Endothelial cell of umbilical vein (primary cell): ENCODE measurements around the gene PLSCR2. TPM values are rescaled to one million over a fixed set of nuclear protein-coding genes. Genes with fewer than 3 reads are reported as not detected.

Experiments used
- BruUV-seq: library from RNA; stranded (reverse); fragments of 400-500 nt; replicated peaks from 2 replicates; lab custom pipeline; 2021; lab: Mats Ljungman, UMichigan
- CTCF ChIA-PET: fragments of 300-600, 350-600 bp; sonication (Branson Sonifier 250); formaldehyde crosslinking; loops from one replicate; lab custom pipeline; 2021; ENCODE audit warnings: antibody characterized with exemption, inconsistent platforms; lab: Charles Lee
- POLR2A ChIA-PET: fragments of 300-600, 350-600 bp; sonication (Branson Sonifier 250); formaldehyde crosslinking; loops from one replicate; lab custom pipeline; 2021; ENCODE audit warnings: antibody characterized with exemption, inconsistent platforms; lab: Charles Lee
- DNase-seq: peaks from one replicate; pipeline ENCODE4 v3.0.0-alpha.2; 2011; ENCODE audit warnings: low read depth, low spot score
- FAIRE-seq: peaks from 2 replicates; lab custom pipeline; 2011; peaks lifted over from hg19 to GRCh38; lab: Jason Lieb, UNC
- H2AFZ ChIP-seq: 2 replicates; pipeline ENCODE4 v1.6.0; 2012; ENCODE audit warnings: low read depth, low read length, control low read depth, inconsistent platforms
- H3K27ac ChIP-seq: 2 replicates; pipeline ENCODE4 v1.5.1; 2011; ENCODE audit warnings: low read depth, mild to moderate bottlenecking, control low read depth, low read length, moderate library complexity; ENCODE audit not compliant: insufficient read depth
- H3K27me3 ChIP-seq, 2 experiments: 2 replicates each; pipeline versions ENCODE4 v1.6.0 to v1.6.1; 2011; ENCODE audit warnings: low read length in 2 of 2, mixed read lengths in 1 of 2; ENCODE audit not compliant: control insufficient read depth in 2 of 2, insufficient read depth in 2 of 2
- H3K36me3 ChIP-seq, 2 experiments: 2 replicates in 1 of 2; 3 replicates in 1 of 2; pipeline ENCODE4 v1.5.1; 2011; ENCODE audit warnings: low read length in 2 of 2, mild to moderate bottlenecking in 1 of 2, moderate library complexity in 1 of 2; ENCODE audit not compliant: control insufficient read depth in 2 of 2, insufficient read depth in 2 of 2; ENCODE audit errors: extremely low read depth in 1 of 2
- H3K4me1 ChIP-seq: 3 replicates; pipeline ENCODE4 v1.5.1; 2011; ENCODE audit warnings: mild to moderate bottlenecking, low read length; ENCODE audit not compliant: control insufficient read depth, insufficient read depth; ENCODE audit errors: extremely low read depth
- H3K4me2 ChIP-seq: 2 replicates; pipeline ENCODE4 v1.6.1; 2011; ENCODE audit warnings: low read length, control low read depth, mixed read lengths; ENCODE audit not compliant: insufficient read depth
- H3K4me3 ChIP-seq, 3 experiments: fragments of 200-600 bp in 1 of 3; sonication (generic), shearing (Covaris generic) in 1 of 3; replicated peaks in 1 of 3; 2 replicates each; pipeline ENCODE4 v1.5.1; 2011 to 2016; ENCODE audit warnings: control low read depth in 3 of 3, low read length in 3 of 3, mild to moderate bottlenecking in 2 of 3, inconsistent platforms in 1 of 3, low read depth in 1 of 3, moderate library complexity in 1 of 3; ENCODE audit not compliant: insufficient read depth in 1 of 3
- H3K79me2 ChIP-seq: 2 replicates; pipeline ENCODE4 v1.6.0; 2012; ENCODE audit warnings: low read length, inconsistent platforms; ENCODE audit not compliant: control insufficient read depth, insufficient read depth
- H3K9ac ChIP-seq: replicated peaks from 2 replicates; pipeline ENCODE3; 2011; ENCODE audit warnings: low read length, control low read depth; ENCODE audit not compliant: insufficient read depth; ENCODE audit errors: extremely low read depth
- H3K9me1 ChIP-seq: replicated peaks from 3 replicates; pipeline ENCODE4 v1.6.0; 2011; ENCODE audit warnings: mild to moderate bottlenecking, low read length; ENCODE audit not compliant: control insufficient read depth, insufficient read depth; ENCODE audit errors: extremely low read depth
- H3K9me3 ChIP-seq: replicated peaks from 2 replicates; pipeline ENCODE4 v1.5.1; 2012; ENCODE audit warnings: low read length, inconsistent platforms; ENCODE audit not compliant: control insufficient read depth, insufficient read depth
- H4K20me1 ChIP-seq: replicated peaks from 2 replicates; pipeline ENCODE3; 2011; ENCODE audit warnings: mild to moderate bottlenecking, low read length; ENCODE audit not compliant: control insufficient read depth, insufficient read depth; ENCODE audit errors: extremely low read depth
- EZH2 ChIP-seq: IDR thresholded peaks from 2 replicates; pipeline ENCODE4 v1.6.1; 2012; ENCODE audit warnings: borderline replicate concordance, low read depth, mild to moderate bottlenecking, moderate library complexity, low read length, inconsistent platforms; ENCODE audit not compliant: severe bottlenecking
- FOS ChIP-seq: IDR thresholded peaks from 2 replicates; pipeline ENCODE4 v1.6.1; 2011; ENCODE audit warnings: mild to moderate bottlenecking, low read length, moderate library complexity, borderline replicate concordance; ENCODE audit not compliant: insufficient read depth
- GATA2 ChIP-seq: IDR thresholded peaks from 2 replicates; pipeline ENCODE4 v1.7.0; 2011; ENCODE audit warnings: low read depth, mild to moderate bottlenecking, moderate library complexity, mixed read lengths, low read length; ENCODE audit not compliant: insufficient read length, insufficient read depth
- JUN ChIP-seq: IDR thresholded peaks from 2 replicates; pipeline ENCODE4 v1.6.1; 2011; ENCODE audit warnings: borderline replicate concordance, low read depth; ENCODE audit not compliant: insufficient read length, insufficient read depth
- MAX ChIP-seq: IDR thresholded peaks from 2 replicates; pipeline ENCODE4 v1.6.1; 2011; ENCODE audit not compliant: insufficient read depth, insufficient read length
- MYC ChIP-seq: IDR thresholded peaks from one replicate; pipeline ENCODE4 v1.6.1; 2011; ENCODE audit warnings: mild to moderate bottlenecking, low read depth, low read length
- POLR2A ChIP-seq: IDR thresholded peaks from 2 replicates; pipeline ENCODE4 v1.6.1; 2012; ENCODE audit warnings: low read depth, mild to moderate bottlenecking, control low read depth, low read length
- POLR2AphosphoS5 ChIP-seq: IDR thresholded peaks from 2 replicates; pipeline ENCODE4 v1.6.1; 2012; ENCODE audit warnings: low read depth, mild to moderate bottlenecking, control low read depth, low read length, moderate library complexity; ENCODE audit not compliant: insufficient read depth
- dilution Hi-C: fragments of 300-500 bp; cut with MboI; formaldehyde crosslinking; loops from one replicate; pipeline ENCODE4 v1.15.0; 2019; ENCODE audit warnings: low sequenced_read_pairs; ENCODE audit not compliant: extremely low pct_ligation_motif_present
- intact Hi-C: fragments of 100-400 bp; cut with micrococcal nuclease; formaldehyde crosslinking; loops from one replicate; pipeline ENCODE4 v1.10.0; 2022
- polyA plus RNA-seq, 4 experiments: library from polyadenylated mRNA; depleted of rRNA in 3 of 4; stranded (reverse) in 3 of 4; unstranded in 1 of 4; fragments of >200 nt; gene quantifications; 2 replicates each; pipeline versions ENCODE4 v1.2.1 to v1.2.3, GENCODE V29; 2011 to 2012; ENCODE audit warnings: missing spikeins in 1 of 4
- total RNA-seq: library from RNA; stranded (reverse); gene quantifications from 2 replicates; pipeline ENCODE4 v1.2.3, GENCODE V29; 2021
- TF ChIP-seq, protein P1 (sequence below), 2 donors: IDR thresholded peaks; 1 replicate in 1 of 2; 2 replicates in 1 of 2; pipeline ENCODE4 v1.5.1; 2011; ENCODE audit warnings: low read length in 2 of 2, mild to moderate bottlenecking in 2 of 2, moderate library complexity in 2 of 2, control low read depth in 1 of 2, inconsistent platforms in 1 of 2, low read depth in 1 of 2; ENCODE audit not compliant: insufficient read depth in 1 of 2; ENCODE audit errors: extremely low read depth in 1 of 2

Gene PLSCR2
- total and polyA plus RNA-seq, 2 donors (not counting 3 experiments of a cell fraction or from before 2014, with no cell fraction given), result not detected

GRCh38 chr3:146454796-146455195, 14.6 kb downstream of the PLSCR2 start:
- Histone ChIP-seq H3K36me3 (no peaks in the 10 kb centered on the region), H3K27me3 (no peaks in the 10 kb centered on the region), H3K79me2 (no peaks in the 10 kb centered on the region), H2AFZ (no peak overlapping the region), H3K27ac (no peak overlapping the region), H3K4me1 (no peaks in the 10 kb centered on the region), H3K9me3 (no peaks in the 10 kb centered on the region), H4K20me1 (no peaks in the 10 kb centered on the region), H3K4me3 (no peak overlapping the region), H3K9me1 (no peaks in the 10 kb centered on the region), H3K4me2 (no peak overlapping the region), H3K9ac (no peak overlapping the region)
- BruUV-seq, result no TSS peak
- TF ChIP-seq EZH2, result no peak
- TF ChIP-seq MYC, result no peak
- TF ChIP-seq, protein P1, sequence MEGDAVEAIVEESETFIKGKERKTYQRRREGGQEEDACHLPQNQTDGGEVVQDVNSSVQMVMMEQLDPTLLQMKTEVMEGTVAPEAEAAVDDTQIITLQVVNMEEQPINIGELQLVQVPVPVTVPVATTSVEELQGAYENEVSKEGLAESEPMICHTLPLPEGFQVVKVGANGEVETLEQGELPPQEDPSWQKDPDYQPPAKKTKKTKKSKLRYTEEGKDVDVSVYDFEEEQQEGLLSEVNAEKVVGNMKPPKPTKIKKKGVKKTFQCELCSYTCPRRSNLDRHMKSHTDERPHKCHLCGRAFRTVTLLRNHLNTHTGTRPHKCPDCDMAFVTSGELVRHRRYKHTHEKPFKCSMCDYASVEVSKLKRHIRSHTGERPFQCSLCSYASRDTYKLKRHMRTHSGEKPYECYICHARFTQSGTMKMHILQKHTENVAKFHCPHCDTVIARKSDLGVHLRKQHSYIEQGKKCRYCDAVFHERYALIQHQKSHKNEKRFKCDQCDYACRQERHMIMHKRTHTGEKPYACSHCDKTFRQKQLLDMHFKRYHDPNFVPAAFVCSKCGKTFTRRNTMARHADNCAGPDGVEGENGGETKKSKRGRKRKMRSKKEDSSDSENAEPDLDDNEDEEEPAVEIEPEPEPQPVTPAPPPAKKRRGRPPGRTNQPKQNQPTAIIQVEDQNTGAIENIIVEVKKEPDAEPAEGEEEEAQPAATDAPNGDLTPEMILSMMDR (IDR thresholded peaks at IDR 0.05; ENCODE audit: extremely low read depth in 1 of 2, insufficient read depth in 1 of 2, low read depth in 1 of 2, low read length in 2 of 2), result no peak
- no peak for TF ChIP-seq MAX
- TF ChIP-seq POLR2A, result no peak
- TF ChIP-seq JUN, result no peak
- TF ChIP-seq FOS, result no peak
- no peak for TF ChIP-seq POLR2AphosphoS5
- TF ChIP-seq GATA2, result no peak
- POLR2A ChIA-PET, result no interaction called here
- intact Hi-C loops (no loop called here), dilution Hi-C loops (no loop called here)
- no peak for DNase-seq
- CTCF ChIA-PET, result interaction anchor here (1.6 kb wide), 1 partner anchor 136 kb away, joined by 3 read pairs; no protein-coding TSS in a partner anchor
- no peak for FAIRE-seq
